Measurements from ENCODE around the gene ZNF32. TPM values are rescaled to one million over a fixed set of nuclear protein-coding genes. Genes with fewer than 3 reads are reported as not detected.

Gene ZNF32
- polyA plus RNA-seq, 1 experiment = 57.7 TPM

DNA sequence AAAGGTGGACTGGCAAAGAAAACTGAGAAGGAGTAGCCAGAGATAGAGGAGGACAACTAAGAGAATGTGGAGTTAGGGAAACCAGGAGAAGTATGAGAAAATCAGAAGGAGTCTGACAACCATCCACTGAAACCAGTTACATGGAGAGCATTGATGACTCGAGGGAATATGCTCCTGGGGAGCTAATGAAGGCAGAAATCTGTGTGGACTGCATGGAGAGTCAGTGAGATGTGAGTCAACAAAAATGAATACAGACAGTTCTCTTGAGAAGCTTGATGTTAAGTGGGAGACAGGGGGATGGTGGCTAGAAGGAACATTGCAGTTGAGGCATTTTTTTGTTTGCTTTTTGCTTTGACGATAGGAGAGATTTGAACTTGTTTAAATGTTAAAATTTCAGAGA is 34.3 kb upstream of the ZNF32 start:
- no peak for DNase-seq (ENCODE audit: low read depth, low spot score)
- TF ChIP-seq, protein P1, sequence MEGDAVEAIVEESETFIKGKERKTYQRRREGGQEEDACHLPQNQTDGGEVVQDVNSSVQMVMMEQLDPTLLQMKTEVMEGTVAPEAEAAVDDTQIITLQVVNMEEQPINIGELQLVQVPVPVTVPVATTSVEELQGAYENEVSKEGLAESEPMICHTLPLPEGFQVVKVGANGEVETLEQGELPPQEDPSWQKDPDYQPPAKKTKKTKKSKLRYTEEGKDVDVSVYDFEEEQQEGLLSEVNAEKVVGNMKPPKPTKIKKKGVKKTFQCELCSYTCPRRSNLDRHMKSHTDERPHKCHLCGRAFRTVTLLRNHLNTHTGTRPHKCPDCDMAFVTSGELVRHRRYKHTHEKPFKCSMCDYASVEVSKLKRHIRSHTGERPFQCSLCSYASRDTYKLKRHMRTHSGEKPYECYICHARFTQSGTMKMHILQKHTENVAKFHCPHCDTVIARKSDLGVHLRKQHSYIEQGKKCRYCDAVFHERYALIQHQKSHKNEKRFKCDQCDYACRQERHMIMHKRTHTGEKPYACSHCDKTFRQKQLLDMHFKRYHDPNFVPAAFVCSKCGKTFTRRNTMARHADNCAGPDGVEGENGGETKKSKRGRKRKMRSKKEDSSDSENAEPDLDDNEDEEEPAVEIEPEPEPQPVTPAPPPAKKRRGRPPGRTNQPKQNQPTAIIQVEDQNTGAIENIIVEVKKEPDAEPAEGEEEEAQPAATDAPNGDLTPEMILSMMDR (IDR thresholded peaks at IDR 0.05; ENCODE audit: low read depth, low read length) = no peak
- Histone ChIP-seq H3K27ac (ENCODE audit: low read depth, low read length) (no peak overlapping the region), H3K9me3 (ENCODE audit: control insufficient read depth, insufficient read depth, low read length) (no peaks in the 10 kb centered on the region), H3K4me3 (ENCODE audit: low read depth, low read length) (no peak overlapping the region), H3K27me3 (ENCODE audit: control insufficient read depth, insufficient read depth, low read length) (no peaks in the 10 kb centered on the region)
- ChIA-PET CTCF (interaction anchor here (0.8 to 2.0 kb wide), 6 partner anchors 10 to 703 kb away, joined by 3 to 7 read pairs (median 6); no protein-coding TSS in a partner anchor), POLR2A (no interaction called here)

DNA sequence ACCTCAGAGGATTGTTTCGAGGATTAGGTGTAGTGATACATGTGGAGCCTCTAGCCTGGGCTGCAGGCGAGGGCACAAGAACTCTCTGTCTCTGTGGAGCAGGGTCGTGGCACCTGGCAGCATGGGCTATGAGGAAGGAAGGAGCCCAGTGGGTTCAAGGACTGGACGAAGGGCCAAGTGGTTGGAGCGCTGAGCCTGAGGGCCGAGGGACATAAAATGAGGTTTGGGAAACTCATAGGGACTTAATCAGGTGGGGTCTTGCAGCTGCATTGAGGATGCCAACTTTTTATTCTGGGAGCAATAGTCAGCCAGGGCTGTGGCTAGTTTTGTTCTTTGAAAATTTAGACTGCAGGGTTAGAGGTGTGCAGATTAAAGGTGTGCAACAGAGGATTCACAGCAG is 33.0 kb upstream of the ZNF32 start:
- CTCF ChIA-PET = interaction anchor here (1.9 kb wide), 1 partner anchor 9 kb away, joined by 7 read pairs; no protein-coding TSS in a partner anchor
- DNase-seq (ENCODE audit: low read depth, low spot score) = no peak
- TF ChIP-seq, protein P1 (IDR thresholded peaks at IDR 0.05; ENCODE audit: low read depth, low read length) = no peak
- Histone ChIP-seq H3K4me3 (ENCODE audit: low read depth, low read length) (no peak overlapping the region), H3K9me3 (ENCODE audit: control insufficient read depth, insufficient read depth, low read length) (no peaks in the 10 kb centered on the region), H3K27ac (ENCODE audit: low read depth, low read length) (no peak overlapping the region), H3K27me3 (ENCODE audit: control insufficient read depth, insufficient read depth, low read length) (no peaks in the 10 kb centered on the region)
- POLR2A ChIA-PET = no interaction called here

- TF ChIP-seq, protein P1 (IDR thresholded peaks at IDR 0.05; ENCODE audit: low read depth, low read length) = no peak
- no peak overlapping the region for H3K4me3 ChIP-seq (ENCODE audit: low read depth, low read length)
- ChIA-PET POLR2A (no interaction called here), CTCF (interaction anchor here (0.8 kb wide), 1 partner anchor 9 kb away, joined by 4 read pairs; no protein-coding TSS in a partner anchor)
- H3K27ac ChIP-seq (ENCODE audit: low read depth, low read length) = no peak overlapping the region
- H3K9me3 ChIP-seq (ENCODE audit: control insufficient read depth, insufficient read depth, low read length) = peaks cover 2% of the 10 kb centered on the region; the same call in 1 of the 2 replicates
- no peaks in the 10 kb centered on the region for H3K27me3 ChIP-seq (ENCODE audit: control insufficient read depth, insufficient read depth, low read length)
- DNase-seq (ENCODE audit: low read depth, low spot score) = no peak
Measured at GRCh38 chr10:43681220-43681619, 32.5 kb upstream of the ZNF32 start.

DNA sequence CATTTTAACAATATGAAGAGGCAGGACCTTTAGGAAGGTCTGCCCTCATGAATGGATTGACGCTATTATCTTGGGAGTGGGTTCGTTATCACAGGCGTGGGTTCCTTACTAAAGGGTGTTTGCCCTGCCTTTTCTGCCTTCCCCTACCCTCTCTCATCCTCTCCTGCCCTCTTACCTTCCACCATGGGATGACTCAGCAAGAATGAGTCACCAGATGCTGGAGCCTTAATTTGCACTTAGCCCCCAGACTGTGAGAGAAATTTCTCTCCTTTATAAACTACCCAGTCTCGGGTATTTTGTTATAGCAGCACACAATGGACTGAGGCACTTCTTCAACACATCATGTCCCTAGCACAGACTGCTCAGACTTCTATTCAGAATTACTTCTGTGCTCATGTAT is 31.4 kb upstream of the ZNF32 start:
- no peak overlapping the region for H3K27ac ChIP-seq (ENCODE audit: low read depth, low read length)
- DNase-seq (ENCODE audit: low read depth, low spot score) = no peak
- H3K9me3 ChIP-seq (ENCODE audit: control insufficient read depth, insufficient read depth, low read length) = peaks cover 2% of the 10 kb centered on the region; the same call in 1 of the 2 replicates
- ChIA-PET POLR2A (no interaction called here), CTCF (interaction anchor here (0.6 kb wide), 1 partner anchor 1181 kb away, joined by 3 read pairs; no protein-coding TSS in a partner anchor)
- H3K27me3 ChIP-seq (ENCODE audit: control insufficient read depth, insufficient read depth, low read length) = no peaks in the 10 kb centered on the region
- TF ChIP-seq, protein P1 (IDR thresholded peaks at IDR 0.05; ENCODE audit: low read depth, low read length) = no peak
- H3K4me3 ChIP-seq (ENCODE audit: low read depth, low read length) = no peak overlapping the region

DNA sequence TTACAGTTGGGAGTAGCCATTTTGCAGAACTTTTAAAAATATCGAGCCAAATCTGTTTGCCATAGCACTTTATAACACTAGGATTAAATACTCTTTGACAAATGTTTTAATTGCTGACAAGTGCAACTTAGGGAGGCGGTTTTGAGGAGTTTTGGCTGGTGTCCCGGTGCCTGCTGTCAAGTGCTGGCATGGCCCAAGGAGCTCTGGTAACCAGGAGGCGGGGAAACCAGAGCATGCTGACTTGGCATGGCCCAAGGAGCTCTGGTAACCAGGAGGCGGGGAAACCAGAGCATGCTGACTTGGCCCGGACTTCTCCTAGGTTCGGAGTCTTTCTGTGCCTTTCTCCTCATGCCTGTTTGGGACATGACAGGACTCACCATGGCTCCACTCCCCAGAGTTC is 30.8 kb upstream of the ZNF32 start:
- H3K4me3 ChIP-seq (ENCODE audit: low read depth, low read length) = no peak overlapping the region
- POLR2A ChIA-PET = no interaction called here

More for the DNA sequence above, 30.8 kb upstream of the ZNF32 start:
- no peak for DNase-seq (ENCODE audit: low read depth, low spot score)
- peaks cover 5% of the 10 kb centered on the region; the same call in 1 of the 2 replicates for H3K9me3 ChIP-seq (ENCODE audit: control insufficient read depth, insufficient read depth, low read length)
- no peak overlapping the region for H3K27ac ChIP-seq (ENCODE audit: low read depth, low read length)
- CTCF ChIA-PET = interaction anchor here (0.6 kb wide), 1 partner anchor 1182 kb away, joined by 3 read pairs; no protein-coding TSS in a partner anchor
- TF ChIP-seq, protein P1 (IDR thresholded peaks at IDR 0.05; ENCODE audit: low read depth, low read length) = no peak
- no peaks in the 10 kb centered on the region for H3K27me3 ChIP-seq (ENCODE audit: control insufficient read depth, insufficient read depth, low read length)
